NK-92 treated with Interleukin-12 subunit alpha and Interleukin-12 subunit beta, amount 100 ng/mL, for 24 hours (cell line): ENCODE data around the gene CPNE7.
"Not testable (repeated sequence)": the region's sequence is repeated elsewhere in the genome, so short reads cannot be mapped to it uniquely, and the experiment has no call there.

Experiments
- DNase-seq: peaks from one replicate; lab custom pipeline; 2025; lab: John Stamatoyannopoulos, UW

Gene CPNE7

GRCh38 chr16:89623511-89624261 is 48.1 kb downstream of the CPNE7 start:
- no peak for DNase-seq

GRCh38 chr16:89624777-89625761 is 49.5 kb downstream of the CPNE7 start:
- DNase-seq = no peak

GRCh38 chr16:89629827-89630610 is 54.5 kb downstream of the CPNE7 start:
- no peak for DNase-seq

GRCh38 chr16:89633064-89633631 is 57.6 kb downstream of the CPNE7 start:
- no peak for DNase-seq

GRCh38 chr16:89634463-89635385 is 59.2 kb downstream of the CPNE7 start:
- DNase-seq = not testable (repeated sequence)

- DNase-seq = no peak
Measured at GRCh38 chr16:89636663-89637062, 61.1 kb downstream of the CPNE7 start.

- no peak for DNase-seq
Measured at GRCh38 chr16:89637379-89637778, 61.8 kb downstream of the CPNE7 start.

GRCh38 chr16:89638455-89638854 is 62.9 kb downstream of the CPNE7 start:
- no peak for DNase-seq

GRCh38 chr16:89639385-89639784 is 63.8 kb downstream of the CPNE7 start:
- DNase-seq = no peak

GRCh38 chr16:89641458-89642119 is 66.0 kb downstream of the CPNE7 start:
- DNase-seq = no peak

GRCh38 chr16:89642574-89642973 is 67.0 kb downstream of the CPNE7 start:
- no peak for DNase-seq

GRCh38 chr16:89643769-89644300 is 68.3 kb downstream of the CPNE7 start:
- no peak for DNase-seq

- DNase-seq = no peak
Measured at GRCh38 chr16:89645122-89645521, 69.6 kb downstream of the CPNE7 start.

GRCh38 chr16:89646270-89646669 is 70.7 kb downstream of the CPNE7 start:
- no peak for DNase-seq
